Measurements from ENCODE around the gene RPS6KB2.

GRCh38 chr11:67416416-67417335, 11.6 kb upstream of the RPS6KB2 start:
- TF ChIP-seq CTCF (IDR thresholded peaks at IDR 0.05 in 8 of 11, conservative IDR thresholded peaks at IDR 0.05 in 3 of 11) = no peak
- peak; percentile 54 to 68 (median 54) for TF ChIP-seq POLR2AphosphoS5 (IDR thresholded peaks at IDR 0.05)

All from spleen (tissue), 7 donors.